HL-60 (cell line): ENCODE measurements around the gene ARX.

Experiments
- DNase-seq, 2 experiments: peaks; one replicate each; pipeline ENCODE4 v3.0.0-alpha.2; 2010 to 2020; ENCODE audit warnings: low read depth in 1 of 2, low spot score in 1 of 2
- H3K27ac ChIP-seq: fragments of 250-450 bp; sonication (Bioruptor Pico); replicated peaks from 2 replicates; pipeline ENCODE4 v1.5.1; 2020; ENCODE audit warnings: mild to moderate bottlenecking, moderate library complexity
- H3K27me3 ChIP-seq: fragments of 250-450 bp; sonication (Bioruptor Pico); 2 replicates; pipeline ENCODE4 v1.5.1; 2021; ENCODE audit warnings: mild to moderate bottlenecking, moderate library complexity; ENCODE audit not compliant: insufficient read depth, poor library complexity, severe bottlenecking
- H3K4me3 ChIP-seq: replicated peaks from 2 replicates; pipeline ENCODE4 v1.5.1; 2011; ENCODE audit warnings: mild to moderate bottlenecking, control low read depth, low read length; ENCODE audit not compliant: insufficient read depth
- CTCF ChIP-seq: IDR thresholded peaks from one replicate; pipeline ENCODE4 v1.5.1; 2011; ENCODE audit warnings: low read length, control low read depth, inconsistent platforms; ENCODE audit not compliant: insufficient read depth
- GABPA ChIP-seq: IDR thresholded peaks from 2 replicates; pipeline ENCODE4 v1.6.1; 2012; ENCODE audit warnings: low read depth
- POLR2AphosphoS5 ChIP-seq: IDR thresholded peaks from 2 replicates; pipeline ENCODE4 v1.6.1; 2012; ENCODE audit warnings: low read depth
- REST ChIP-seq: IDR thresholded peaks from 2 replicates; pipeline ENCODE4 v1.6.1; 2012; ENCODE audit warnings: low read depth; ENCODE audit not compliant: insufficient replicate concordance
- SPI1 ChIP-seq: IDR thresholded peaks from 2 replicates; pipeline ENCODE4 v1.6.1; 2012; ENCODE audit warnings: low read depth, mild to moderate bottlenecking, borderline replicate concordance

ARX gene

DNA sequence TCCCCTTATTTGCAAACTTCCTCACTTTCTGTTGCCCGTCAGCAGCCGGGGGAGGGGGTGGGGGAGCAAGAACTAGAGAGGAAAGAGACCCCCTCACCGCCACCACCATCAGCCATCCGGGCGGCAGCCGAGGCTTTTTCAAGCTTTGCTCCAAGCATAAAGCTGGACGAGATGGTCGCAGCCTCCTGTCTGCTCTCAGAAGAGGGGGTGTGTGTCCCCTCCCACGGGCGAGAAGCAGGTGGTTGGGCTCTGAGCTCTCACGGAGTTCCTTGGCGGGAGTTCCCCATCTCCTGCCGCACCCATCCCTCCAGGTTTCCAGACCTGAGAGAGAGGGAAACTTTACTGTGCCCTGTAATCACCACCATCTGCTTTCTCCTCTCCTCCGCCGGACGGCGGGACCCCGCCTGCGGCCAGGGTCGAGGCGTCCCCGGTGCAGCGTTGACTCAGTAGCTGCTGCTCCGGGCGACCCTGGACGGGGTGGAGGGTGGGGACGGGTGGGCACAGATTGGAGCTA, 4.7 kb upstream of the ARX start:
- H3K4me3 ChIP-seq: no peak overlapping the region
- no peak for DNase-seq

GRCh38 chrX:25019707-25020390, 4.1 kb upstream of the ARX start:
- Histone ChIP-seq H3K4me3 (no peak overlapping the region), H3K27ac (no peak overlapping the region)

More for the DNA sequence above, 4.7 kb upstream of the ARX start:
- TF ChIP-seq CTCF: no peak
- TF ChIP-seq GABPA: no peak
- no peak for TF ChIP-seq REST
- no peak for TF ChIP-seq SPI1
- no peak for TF ChIP-seq POLR2AphosphoS5
- Histone ChIP-seq H3K27me3 (peaks cover 76% of the 10 kb centered on the region), H3K27ac (no peak overlapping the region)

More at GRCh38 chrX:25019707-25020390, 4.1 kb upstream of the ARX start:
- no peak for TF ChIP-seq GABPA
- no peak for TF ChIP-seq REST
- TF ChIP-seq CTCF: no peak
- no peak for TF ChIP-seq POLR2AphosphoS5
- TF ChIP-seq SPI1: 0 out of 2 replicates have a peak, but pooled peaks have one; percentile 1
- DNase-seq: no peak
- H3K27me3 ChIP-seq: peaks cover 78% of the 10 kb centered on the region
